Large intestine (tissue), 3 donors: Measurements from ENCODE around the gene REXO1. TPM values are rescaled to one million over a fixed set of nuclear protein-coding genes. Genes with fewer than 3 reads are reported as not detected.

Experiments
- DNase-seq, 2 donors: peaks; one replicate each; pipeline versions ENCODE4 v3.0.0 to v3.0.0-alpha.2; 2013
- H3K27ac ChIP-seq: one replicate; pipeline ENCODE4 v1.5.1; 2013; ENCODE audit warnings: low read length
- H3K27me3 ChIP-seq: 2 replicates; pipeline ENCODE4 v1.6.1; 2013; ENCODE audit warnings: low read length; ENCODE audit not compliant: control insufficient read depth, insufficient read depth
- H3K36me3 ChIP-seq: 2 replicates; pipeline ENCODE4 v1.6.1; 2013; ENCODE audit warnings: low read length; ENCODE audit not compliant: control insufficient read depth, insufficient read depth
- H3K4me1 ChIP-seq: one replicate; pipeline ENCODE4 v1.6.1; 2013; ENCODE audit warnings: low read length; ENCODE audit not compliant: control insufficient read depth, insufficient read depth
- H3K4me3 ChIP-seq: one replicate; pipeline ENCODE4 v1.5.1; 2013; ENCODE audit warnings: low read length
- H3K9me3 ChIP-seq: one replicate; pipeline ENCODE4 v1.6.1; 2013; ENCODE audit warnings: mild to moderate bottlenecking, low read depth, low read length, moderate library complexity; ENCODE audit not compliant: control insufficient read depth
- WGBS: methylation state at CpG from one replicate; pipeline ENCODE4 v1.1.5; 2013; ENCODE audit warnings: low lambda C conversion rate; ENCODE audit not compliant: insufficient coverage; 5-methylcytosine and 5-hydroxymethylcytosine counted together
- polyA plus RNA-seq: library from polyadenylated mRNA; unstranded; fragments of 120-200 nt; gene quantifications from one replicate; pipeline ENCODE4 v1.2.1, GENCODE V29; 2013

The REXO1 gene
- polyA plus RNA-seq, 1 donor, result 23.8 TPM

DNA sequence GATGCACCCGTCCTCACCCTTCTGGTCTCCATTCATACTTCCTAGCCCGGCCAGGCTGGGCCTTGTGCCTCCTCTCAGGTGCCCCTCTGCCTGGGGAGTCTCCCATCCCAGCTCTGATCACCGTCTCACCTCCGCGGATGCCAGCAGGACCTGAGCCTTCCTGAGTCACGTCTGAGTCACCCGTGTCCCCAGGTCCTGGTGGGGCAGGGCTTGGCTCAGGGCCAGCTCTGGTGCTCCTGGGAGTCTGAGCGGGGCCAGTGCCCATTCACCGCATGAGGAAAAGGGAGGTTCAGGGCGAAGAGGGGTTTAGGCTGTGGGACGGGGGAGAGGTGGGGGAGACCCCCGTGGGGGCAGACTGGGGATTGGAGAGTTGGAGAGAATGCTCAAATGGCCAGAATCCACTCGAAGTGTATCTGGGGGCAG, 36.8 kb downstream of the REXO1 start:
- DNase-seq, result peak; percentile 38 to 48
- H3K9me3 ChIP-seq, result no peaks in the 10 kb centered on the region
- no peak overlapping the region for H3K4me3 ChIP-seq
- no peak overlapping the region for H3K27ac ChIP-seq
- peaks cover 15% of the 10 kb centered on the region for H3K36me3 ChIP-seq
- peaks cover 2% of the 10 kb centered on the region for H3K27me3 ChIP-seq
- H3K4me1 ChIP-seq, result peaks cover 8% of the 10 kb centered on the region
- WGBS, result no CpG with 5 or more reads among the region's 13 CpGs

DNA sequence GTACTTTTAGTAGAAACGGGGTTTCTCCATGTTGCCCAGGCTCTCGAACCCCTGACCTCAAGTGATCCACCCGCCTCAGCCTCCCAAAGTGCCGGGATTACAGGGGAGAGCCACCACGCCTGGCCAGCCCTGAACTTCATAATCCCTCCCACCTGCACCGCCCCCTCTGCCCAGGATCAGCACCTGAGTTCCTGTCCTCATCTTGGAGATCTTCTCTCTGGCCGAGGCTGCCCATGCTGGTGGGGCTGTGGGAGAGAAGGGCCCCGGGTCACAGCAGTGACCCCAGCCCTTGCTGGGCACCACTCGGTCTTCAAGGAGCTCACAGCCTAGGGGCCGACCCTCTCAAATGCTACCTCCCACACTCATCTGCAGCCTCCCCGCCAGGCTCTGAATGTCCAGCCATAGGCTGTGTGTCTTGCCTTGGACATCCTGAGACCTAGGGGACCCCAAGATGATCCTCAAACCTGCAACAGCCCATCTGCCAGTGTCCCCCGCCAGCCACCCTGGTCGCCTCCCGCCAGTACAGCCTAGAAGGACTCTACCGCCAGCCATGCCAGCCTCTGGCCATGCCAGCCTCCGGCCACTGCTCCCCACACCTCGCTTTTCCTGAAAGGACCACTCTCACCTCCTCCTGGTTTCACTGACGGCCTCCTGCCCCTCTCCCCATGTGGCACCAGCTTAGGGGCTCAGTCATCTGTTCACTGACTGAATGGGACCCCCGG, 37.7 kb downstream of the REXO1 start:
- H3K27ac ChIP-seq, result no peak overlapping the region
- H3K4me1 ChIP-seq, result peaks cover 8% of the 10 kb centered on the region
- no peaks in the 10 kb centered on the region for H3K9me3 ChIP-seq
- H3K36me3 ChIP-seq, result peaks cover 9% of the 10 kb centered on the region
- no peak overlapping the region for H3K4me3 ChIP-seq
- no CpG with 5 or more reads among the region's 19 CpGs for WGBS
- H3K27me3 ChIP-seq, result peaks cover 3% of the 10 kb centered on the region
- no peak for DNase-seq

DNA sequence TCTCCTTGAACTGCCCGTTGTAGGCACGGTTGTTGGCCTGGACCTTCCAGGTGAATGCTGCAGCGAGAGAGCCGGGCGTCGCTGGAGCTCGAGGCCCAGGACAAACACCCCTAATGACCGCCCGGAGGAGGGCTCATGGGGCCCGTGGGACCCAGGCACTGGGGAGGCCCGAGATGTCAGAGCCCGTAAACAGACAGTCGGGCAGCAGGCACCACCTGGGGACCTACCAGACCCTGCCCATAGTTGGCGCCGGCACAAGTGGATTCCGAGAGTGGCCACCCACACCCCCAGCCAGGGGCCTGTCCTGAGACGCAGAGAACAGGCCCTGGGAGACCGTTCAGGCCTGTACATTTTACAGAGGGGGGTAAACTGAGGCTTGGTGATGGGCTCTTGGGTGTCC, 38.6 kb downstream of the REXO1 start:
- Histone ChIP-seq H3K27ac (no peak overlapping the region), H3K9me3 (no peaks in the 10 kb centered on the region), H3K27me3 (peaks cover 3% of the 10 kb centered on the region), H3K4me3 (no peak overlapping the region), H3K36me3 (peaks cover under 1% of the 10 kb centered on the region), H3K4me1 (peaks cover 8% of the 10 kb centered on the region)
- WGBS, result no CpG with 5 or more reads among the region's 18 CpGs
- DNase-seq, result no peak

DNA sequence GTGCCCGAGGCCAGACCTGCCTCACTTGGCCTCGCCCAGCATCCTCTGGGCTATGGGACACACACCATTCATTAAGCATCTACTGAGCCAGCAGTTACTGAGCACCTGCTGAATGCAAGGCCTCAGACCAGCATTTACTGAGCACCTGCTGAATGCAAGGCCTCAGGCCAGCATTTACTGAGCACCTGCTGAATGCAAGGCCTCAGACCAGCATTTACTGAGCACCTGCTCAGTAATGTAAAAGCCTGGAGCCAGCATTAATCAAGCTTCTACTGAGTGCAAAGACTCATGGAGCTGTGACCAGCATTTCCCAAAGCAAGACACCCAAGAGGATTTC, 39.9 kb downstream of the REXO1 start:
- no CpG with 5 or more reads among the region's 2 CpGs for WGBS
- DNase-seq, result no peak
- Histone ChIP-seq H3K4me1 (peaks cover 8% of the 10 kb centered on the region), H3K27me3 (peaks cover 3% of the 10 kb centered on the region), H3K36me3 (no peaks in the 10 kb centered on the region), H3K27ac (no peak overlapping the region), H3K4me3 (no peak overlapping the region), H3K9me3 (no peaks in the 10 kb centered on the region)

DNA sequence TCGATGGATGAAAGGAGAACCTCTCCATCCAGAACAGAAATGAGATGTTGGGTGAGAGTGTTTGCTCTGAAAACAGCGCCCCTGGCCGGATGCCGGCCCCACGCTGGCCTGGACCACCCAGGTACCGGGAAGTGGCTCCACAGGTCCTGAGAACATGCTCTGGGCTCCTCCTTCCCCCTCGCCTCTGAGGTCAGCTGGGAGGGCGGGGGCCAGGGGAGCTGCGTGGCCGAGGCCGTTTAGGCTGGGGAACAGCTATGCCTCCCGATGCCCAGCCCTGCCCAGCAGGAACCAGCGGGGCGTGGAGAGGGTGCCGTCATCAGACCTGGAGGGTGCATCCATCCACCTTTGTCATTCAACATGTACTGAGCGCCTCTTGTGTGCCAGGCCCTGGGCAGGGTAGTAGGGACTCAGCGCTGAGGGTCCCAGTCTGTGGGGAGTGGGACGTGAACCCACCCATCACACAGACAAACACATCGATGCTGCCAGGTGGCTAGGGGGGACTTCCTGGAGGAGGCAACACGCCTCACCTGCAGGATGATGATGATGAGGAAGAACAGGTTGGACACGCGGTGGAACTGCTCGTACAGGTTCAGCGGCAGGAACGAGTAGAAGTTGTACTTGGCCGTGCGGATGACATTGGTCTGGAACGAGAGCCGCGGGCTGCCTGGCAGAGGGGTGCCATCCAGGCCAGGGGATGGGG, 40.4 kb downstream of the REXO1 start:
- H3K4me1 ChIP-seq, result peaks cover 3% of the 10 kb centered on the region
- no CpG with 5 or more reads among the region's 30 CpGs for WGBS
- H3K27me3 ChIP-seq, result peaks cover 3% of the 10 kb centered on the region
- DNase-seq, result no peak
- no peak overlapping the region for H3K4me3 ChIP-seq
- H3K27ac ChIP-seq, result no peak overlapping the region
- no peaks in the 10 kb centered on the region for H3K9me3 ChIP-seq
- no peaks in the 10 kb centered on the region for H3K36me3 ChIP-seq

DNA sequence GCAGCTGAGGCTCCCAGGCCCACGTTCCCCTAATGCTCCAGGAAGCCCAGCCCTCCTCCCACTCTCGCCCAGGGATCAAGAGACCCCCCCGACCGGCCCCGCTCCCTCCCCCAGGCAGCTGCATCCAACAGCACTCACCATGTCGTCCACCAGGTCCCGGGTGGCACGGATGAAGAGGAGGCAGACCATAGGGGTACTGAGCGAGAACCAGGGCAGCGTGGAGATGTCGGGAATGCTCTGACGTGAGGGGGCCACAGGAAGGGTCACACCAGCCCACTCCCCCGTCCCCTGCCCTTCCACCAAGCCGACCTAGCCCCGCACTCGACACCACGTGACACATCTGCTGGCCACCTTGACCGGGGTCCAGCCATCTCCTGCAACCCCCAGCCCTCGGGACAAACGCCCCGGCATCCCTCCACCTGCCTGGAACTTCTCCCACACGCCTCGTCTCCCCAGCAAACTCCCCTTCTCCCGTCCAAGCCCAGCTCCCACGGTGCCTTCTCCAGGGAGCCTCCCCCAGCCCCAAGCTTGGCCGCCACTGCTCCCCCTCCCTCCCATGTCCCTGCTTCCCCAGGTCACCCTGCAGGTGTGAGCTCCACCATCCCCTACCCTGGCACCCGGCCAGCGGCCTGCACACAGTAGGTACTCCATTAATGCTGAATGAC, 41.1 kb downstream of the REXO1 start:
- H3K27ac ChIP-seq, result no peak overlapping the region
- H3K36me3 ChIP-seq, result no peaks in the 10 kb centered on the region
- WGBS, result no CpG with 5 or more reads among the region's 28 CpGs
- H3K9me3 ChIP-seq, result no peaks in the 10 kb centered on the region
- no peaks in the 10 kb centered on the region for H3K4me1 ChIP-seq
- no peak overlapping the region for H3K4me3 ChIP-seq
- DNase-seq, result no peak
- H3K27me3 ChIP-seq, result peaks cover 3% of the 10 kb centered on the region

DNA sequence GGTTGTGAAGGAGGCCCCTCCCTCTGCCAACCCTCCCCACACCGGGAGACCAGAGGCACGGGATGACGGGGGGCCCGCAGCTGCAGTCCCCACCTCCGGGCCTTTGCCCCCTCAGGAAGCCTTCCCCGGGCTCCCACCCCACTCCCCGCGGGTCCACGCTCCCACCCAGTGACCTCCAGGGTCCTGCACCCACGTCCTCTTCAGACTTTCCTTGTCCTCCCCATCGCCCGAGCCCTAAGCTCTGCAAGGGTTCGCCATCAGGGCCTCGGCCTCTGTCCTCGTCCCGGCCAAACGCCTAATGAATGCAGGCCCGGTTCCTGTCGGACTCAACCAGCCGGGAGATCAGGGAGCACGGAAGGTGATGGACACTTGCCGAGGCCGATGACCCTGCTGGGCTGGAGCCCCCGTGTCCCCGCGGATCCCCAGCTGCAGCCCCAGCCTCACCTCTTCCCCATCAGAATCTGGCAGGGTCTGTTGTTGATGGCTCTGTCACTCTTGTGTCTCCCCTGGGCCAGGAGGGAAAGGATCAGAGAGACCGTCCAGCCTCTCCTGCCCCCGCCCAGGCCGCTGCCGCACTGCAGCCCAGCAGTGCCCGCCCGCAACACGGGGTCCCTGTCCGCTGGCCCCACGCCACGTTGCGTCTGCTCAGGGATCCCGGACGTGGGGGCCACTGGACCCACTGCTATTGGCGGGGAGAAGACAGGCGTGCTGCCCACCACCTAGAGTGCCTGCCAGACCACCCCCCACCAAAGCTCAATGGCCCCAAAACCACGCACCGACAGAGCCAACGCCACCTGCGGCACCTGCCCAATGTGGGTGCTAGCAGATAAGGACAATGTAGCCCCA, 41.9 kb downstream of the REXO1 start:
- H3K4me3 ChIP-seq, result no peak overlapping the region
- no peak overlapping the region for H3K27ac ChIP-seq
- peaks cover 3% of the 10 kb centered on the region for H3K27me3 ChIP-seq
- H3K36me3 ChIP-seq, result no peaks in the 10 kb centered on the region
- no peak for DNase-seq
- WGBS, result no CpG with 5 or more reads among the region's 45 CpGs
- no peaks in the 10 kb centered on the region for H3K9me3 ChIP-seq
- H3K4me1 ChIP-seq, result no peaks in the 10 kb centered on the region

DNA sequence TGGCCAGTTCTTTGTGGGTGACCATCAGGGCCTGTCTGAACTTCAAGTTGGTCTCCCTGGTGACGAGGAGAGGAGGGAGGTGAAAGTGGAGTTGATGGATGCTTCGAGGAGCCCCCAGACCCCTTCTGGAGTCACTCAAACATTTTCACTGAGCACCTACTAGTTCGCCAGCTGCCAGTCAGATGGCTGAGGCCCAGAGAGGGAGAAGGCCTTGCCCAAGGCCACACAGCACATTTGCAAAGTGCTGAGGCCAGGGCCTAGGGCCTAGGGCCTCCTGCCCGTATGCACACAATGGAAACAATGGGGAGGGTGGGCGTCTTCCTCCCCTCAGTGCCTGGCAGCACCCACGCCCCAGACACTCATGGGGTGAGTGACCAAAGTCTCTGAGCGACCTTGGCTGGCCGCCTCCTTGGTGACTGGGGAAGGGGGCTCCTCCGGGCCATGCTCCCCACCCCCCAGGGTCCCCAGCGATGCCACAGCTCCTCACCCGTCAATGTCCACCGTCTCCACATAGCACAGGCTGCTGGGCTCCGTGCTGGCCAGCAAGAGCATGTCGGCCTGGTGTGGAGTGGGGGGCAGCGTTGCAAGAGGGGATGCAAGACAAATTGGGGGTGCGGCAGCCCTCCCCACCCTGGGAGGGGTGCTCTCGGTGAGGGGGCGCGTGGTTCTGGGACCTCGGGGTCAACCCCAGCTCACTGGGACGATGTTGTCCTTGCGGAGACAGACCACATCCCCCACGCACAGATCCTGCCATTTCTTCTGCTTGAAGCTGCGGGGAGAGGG, 42.7 kb downstream of the REXO1 start:
- no peaks in the 10 kb centered on the region for H3K4me1 ChIP-seq
- no peak overlapping the region for H3K27ac ChIP-seq
- H3K27me3 ChIP-seq, result peaks cover 3% of the 10 kb centered on the region
- H3K36me3 ChIP-seq, result no peaks in the 10 kb centered on the region
- H3K4me3 ChIP-seq, result no peak overlapping the region
- H3K9me3 ChIP-seq, result no peaks in the 10 kb centered on the region
- WGBS, result no CpG with 5 or more reads among the region's 24 CpGs
- DNase-seq, result no peak

DNA sequence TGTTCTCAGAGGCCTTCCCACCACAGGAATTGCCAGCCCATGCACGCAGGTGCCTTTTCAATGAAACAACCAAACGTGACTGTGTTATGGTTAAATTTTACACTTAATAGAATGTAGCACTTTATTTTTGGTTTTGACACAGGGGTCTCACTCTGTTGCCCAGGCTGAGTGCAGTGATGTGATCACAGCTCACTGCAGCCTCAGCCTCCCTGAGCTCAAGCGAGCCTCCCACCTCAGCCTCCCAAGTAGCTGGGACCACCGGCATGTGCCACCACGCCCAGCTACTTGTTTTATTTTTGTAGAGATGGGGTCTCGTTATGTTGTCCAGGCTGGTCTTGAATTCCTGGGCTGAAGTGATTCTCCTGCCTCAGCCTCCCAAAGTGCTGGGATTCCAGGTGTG, 43.4 kb downstream of the REXO1 start:
- Histone ChIP-seq H3K4me3 (no peak overlapping the region), H3K9me3 (no peaks in the 10 kb centered on the region), H3K27ac (no peak overlapping the region), H3K27me3 (peaks cover 3% of the 10 kb centered on the region), H3K36me3 (no peaks in the 10 kb centered on the region), H3K4me1 (no peaks in the 10 kb centered on the region)
- no CpG with 5 or more reads among the region's 6 CpGs for WGBS
- no peak for DNase-seq
